ENCODE measurements around the gene ANAPC15.

The ANAPC15 gene

DNA sequence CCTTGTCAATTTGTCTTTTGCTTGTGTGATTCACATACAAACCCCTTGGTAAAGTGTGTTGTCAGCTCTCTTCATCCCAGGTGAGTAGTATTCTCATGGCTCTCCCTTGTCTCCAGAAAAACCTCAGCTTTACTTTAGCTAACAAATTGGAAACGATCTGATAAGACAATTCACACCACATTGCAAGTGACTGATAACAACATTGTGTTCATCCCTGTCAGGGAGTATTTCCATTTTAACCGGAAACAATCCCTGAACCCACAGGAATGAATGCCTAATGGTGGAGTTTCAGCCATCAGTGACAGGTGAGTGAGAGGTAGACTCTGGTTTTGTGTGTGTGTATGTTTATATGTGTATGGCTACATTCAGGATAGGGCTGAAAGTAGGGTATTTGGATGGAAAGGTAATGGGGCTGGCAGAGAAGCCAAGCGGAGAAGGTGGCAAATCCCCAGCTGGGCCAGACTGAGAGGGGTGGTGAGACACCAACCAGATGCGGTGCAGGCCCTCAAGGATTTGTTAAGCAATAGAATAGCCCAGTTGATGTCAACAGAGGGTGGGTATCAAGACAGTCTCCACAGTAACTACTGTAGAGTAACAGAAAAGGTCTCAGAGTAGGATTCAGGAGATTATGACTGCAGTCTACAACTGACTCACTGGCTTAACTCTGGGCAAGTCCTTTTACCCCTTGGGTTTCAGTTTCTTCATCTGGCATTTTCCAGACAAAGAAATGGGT lies 24.3 kb downstream of the ANAPC15 start:
- in situ Hi-C loops (cut with MboI; ENCODE audit: low sequenced_read_pairs) = no loop called here

DNA sequence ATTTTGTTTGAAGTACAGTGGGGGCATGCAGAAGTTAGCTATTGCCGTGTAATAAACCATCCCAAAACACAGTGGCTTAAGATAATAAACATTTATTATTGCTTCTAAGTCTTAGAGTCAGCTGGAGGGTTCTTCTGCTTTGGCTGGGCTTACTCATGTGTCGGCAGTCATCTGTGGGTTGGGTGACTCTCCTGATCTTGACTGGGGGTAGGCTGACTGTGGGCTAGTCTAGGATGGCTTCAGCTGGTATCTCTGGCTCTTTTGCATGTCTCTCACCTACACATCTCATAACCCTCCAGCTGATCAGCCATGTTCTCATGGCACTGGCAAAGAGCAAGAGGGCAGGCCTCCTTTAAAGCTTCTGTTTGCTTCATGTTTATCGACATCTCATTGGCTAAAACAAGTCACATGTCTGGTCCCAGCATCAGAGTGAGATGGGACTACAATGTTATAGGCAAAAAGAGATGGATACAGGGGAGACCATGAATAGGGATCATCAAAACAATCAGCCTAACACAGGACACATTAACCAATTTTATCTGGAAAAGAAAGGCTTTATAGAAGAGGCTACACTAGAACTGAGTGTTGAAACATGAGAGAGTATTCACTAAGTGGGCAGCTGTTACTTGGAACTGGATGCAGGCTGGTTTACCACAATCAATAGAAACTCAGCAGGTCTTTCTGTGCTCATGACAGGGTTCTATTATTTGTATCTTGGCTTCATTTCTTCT lies 26.7 kb downstream of the ANAPC15 start:
- in situ Hi-C loops (cut with MboI; ENCODE audit: low sequenced_read_pairs) = no loop called here

DNA sequence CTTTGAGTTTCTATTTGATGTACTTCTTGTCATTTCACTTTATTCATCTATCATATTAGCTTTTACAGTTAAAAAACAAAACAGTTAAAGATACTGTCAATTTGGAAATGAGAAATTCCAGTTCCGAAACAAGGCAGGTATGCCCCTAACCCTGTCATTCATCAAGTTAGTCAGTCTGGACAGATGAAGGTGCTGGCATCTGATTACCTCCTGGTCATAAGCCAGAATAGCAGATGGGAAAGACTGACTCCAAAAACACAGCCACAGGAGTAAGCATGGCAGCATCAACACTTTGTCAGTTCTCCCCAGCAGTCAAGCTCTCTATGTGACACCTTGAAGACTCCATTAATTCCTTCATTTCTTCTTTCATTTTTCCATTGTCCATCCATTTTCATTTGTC lies 27.5 kb downstream of the ANAPC15 start:
- in situ Hi-C loops (cut with MboI; ENCODE audit: low sequenced_read_pairs) = no loop called here

DNA sequence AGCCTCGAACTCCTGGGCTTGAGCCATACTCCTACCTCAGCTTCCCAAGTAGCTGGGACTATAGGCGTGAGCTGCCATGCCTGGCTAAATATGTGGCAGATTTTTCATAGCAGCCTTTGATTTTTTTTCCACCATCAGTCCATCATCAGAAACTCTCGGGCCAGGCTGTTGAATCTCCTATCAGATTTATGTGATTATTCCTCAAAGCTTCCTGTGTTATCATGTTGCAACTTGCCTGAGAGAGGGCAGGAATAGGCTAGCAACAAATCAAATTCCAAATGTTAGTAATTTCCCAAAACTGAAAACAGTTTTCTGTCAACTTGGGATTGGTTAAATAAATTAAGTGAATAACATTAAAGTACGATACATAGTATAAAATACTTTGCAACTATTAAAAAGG lies 28.4 kb downstream of the ANAPC15 start:
- in situ Hi-C loops (cut with MboI; ENCODE audit: low sequenced_read_pairs) = no loop called here

DNA sequence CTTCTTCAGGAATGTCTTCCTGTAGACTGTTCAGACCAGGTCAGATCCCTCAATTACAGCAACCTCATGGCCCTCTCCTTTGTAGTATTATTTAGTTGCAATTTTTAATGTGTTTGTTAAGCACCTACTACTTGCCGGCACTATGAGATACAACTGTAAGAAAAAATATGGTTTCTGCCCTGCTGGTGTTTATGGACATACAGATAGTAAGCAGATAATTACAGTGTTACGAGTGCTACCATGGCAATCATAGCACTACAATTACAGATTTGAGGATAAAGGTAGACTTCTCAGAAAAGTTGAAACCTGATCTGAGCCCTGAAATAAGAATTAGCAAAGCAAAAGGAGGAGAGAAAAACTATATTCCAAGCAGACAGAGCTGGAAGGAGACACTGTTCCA lies 29.1 kb downstream of the ANAPC15 start:
- in situ Hi-C loops (cut with MboI; ENCODE audit: low sequenced_read_pairs) = no loop called here

DNA sequence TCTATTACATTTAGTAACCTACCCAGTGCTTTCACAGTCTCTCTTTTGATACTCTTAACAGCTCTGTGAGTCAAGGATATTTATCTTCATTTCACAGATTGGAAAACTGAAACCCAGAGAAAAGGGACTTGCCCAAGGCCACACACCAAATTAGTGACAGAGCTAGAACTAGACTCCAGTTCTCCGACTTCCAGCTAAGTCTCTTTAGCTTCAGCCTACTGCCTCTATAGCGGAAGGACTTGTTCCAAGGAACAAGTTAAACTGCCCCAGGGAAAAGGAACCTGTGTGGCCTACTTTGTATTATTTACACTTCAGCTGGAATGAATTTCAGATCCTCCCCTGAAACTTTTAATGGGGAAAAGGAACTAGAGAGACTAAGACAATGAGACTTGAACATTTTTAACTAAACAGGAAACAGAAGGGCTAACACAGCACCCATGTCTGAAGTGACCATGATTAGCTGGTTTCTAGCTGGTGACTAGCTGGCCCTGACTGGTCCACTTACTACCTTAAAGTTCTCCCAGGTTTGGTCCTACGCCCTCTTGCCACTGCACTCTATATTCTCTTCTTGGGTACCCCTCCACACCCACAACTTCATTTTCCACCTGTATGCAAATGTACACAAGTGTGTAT lies 30.6 kb downstream of the ANAPC15 start:
- in situ Hi-C loops (cut with MboI; ENCODE audit: low sequenced_read_pairs) = no loop called here

DNA sequence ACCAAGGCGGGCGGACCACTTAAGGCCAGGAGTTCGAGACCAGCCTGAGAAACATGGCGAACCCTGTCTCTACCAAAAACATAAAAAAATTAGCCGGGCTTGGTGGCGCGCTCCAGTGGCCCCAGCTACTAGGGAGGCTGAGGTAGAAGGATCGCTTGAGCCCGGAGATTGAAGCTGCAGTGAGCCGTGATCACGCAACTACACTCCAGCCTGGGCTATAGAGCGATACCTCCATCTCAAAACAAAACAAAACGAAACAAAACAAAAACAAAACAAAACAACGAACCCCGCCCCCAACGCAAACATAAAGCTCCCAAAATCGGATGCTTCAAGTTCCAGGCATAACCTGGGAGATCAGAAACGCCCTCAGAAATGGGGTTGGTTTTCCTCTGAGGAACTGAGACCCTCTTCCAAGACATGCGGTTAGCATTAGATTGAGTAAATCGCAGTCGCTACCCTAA lies 31.3 kb downstream of the ANAPC15 start:
- in situ Hi-C loops (cut with MboI; ENCODE audit: low sequenced_read_pairs) = no loop called here

DNA sequence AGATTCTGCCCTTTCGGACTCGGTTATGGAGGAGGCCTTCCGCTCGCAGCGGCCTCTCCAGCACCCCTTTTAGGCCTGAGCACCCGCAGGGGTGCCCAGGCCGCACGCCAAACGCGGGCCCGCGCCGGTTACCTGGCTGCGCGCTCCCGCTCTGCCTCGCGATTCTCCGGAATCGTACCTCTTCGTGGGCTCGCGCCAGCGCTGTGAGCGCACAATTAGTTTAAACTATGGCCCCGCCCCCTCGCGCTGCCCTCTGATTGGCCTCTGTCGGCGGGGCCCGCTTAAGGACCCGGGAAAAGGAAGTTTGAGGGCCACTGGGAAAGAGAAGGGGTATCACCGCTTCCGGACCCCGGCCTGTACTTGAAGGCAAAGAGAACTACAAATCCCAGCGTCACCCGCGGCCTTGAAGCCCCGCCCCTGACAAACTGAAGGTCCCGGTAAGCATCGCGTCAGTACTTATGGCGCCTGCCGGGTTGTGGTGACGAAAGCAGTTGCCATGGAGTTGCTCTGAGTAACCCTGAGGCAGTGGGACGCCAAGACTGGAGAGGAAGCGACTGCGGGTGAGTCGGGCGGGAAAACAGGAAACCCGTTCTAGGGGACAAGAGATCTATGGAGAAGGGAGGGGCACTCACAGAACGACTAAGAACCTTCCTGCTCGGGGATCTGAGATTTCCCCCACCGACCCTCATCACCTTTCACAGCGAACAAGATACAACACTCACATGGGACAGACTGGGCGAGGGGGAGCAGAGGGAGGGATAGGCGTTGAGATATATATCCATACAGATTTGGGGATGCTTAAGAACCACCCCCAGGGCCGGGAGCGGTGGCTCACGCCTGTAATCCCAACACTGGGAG lies 31.9 kb downstream of the ANAPC15 start, which contains the start of the genes LRRC51 and NUMA1:
Gene LRRC51 (plus strand): TSS at position 525 of the 858 bp plus-strand sequence. CDS start 8,234 bp downstream, outside the sequence.
Gene NUMA1 (minus strand): TSS at position 217 of the 858 bp plus-strand sequence. CDS start 44,599 bp downstream, outside the sequence.
- in situ Hi-C loops (cut with MboI; ENCODE audit: low sequenced_read_pairs) = no loop called here

DNA sequence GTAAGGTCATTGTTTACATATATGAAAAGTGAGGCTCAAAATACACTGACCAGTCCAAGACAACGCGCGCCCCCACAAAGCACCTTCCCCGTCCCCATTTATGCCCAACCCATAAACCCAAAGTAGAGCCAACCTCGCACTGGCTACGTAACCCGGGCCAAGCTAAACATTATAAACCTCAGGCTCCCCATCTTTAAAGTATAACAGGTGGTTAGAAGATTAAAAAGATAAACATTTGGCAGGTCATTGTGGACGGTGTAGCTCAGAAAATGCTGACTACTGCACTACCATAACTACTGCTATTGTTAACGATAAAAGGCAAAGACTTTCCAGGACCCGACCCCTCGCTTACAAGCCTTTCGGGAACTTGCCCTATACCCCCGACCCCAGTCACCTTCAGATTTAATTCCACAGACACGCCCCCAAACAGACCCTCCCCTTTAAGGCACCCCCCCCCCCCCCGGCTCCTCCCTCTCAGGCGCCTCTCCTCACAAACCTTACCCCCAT lies 32.6 kb downstream of the ANAPC15 start:
- in situ Hi-C loops (cut with MboI; ENCODE audit: low sequenced_read_pairs) = no loop called here

DNA sequence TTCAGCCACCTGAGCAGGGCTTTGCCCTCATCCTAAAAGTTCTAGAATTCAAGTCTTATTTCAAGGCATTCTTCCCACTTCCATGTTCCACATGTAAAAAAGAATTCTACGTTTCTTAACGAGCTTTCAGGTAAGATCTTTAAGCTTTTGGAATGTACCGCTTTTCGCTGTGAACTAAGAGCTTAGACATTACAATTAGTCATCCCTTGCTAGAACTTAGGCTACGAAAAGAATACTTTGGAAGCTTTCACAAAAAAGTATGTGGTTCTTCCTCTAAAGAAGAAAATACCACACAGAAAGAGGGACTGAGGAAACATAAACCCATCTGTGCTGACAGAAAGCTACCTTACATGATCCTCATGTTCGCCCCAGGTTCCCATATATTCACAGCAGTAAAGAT lies 34.0 kb downstream of the ANAPC15 start:
- in situ Hi-C loops (cut with MboI; ENCODE audit: low sequenced_read_pairs) = no loop called here

DNA sequence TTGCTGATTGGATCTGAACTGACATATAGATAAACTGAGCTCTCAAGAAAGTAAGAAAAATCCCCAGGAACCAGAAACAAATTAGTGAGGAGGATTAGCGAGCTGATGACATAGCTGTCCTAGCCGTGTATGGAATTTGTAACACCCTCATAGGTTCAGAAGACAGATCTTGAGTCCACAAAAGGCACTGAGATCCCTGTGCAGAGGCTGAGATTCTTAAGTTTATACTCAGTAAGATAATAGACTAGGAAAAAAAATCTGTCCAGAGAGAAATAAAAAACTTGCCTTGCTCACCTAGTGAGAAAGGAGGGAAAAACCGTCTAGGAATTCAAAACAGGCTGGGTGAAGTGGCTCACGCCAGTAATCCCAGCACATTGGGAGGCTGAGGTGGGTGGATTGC lies 36.7 kb downstream of the ANAPC15 start:
- in situ Hi-C loops (cut with MboI; ENCODE audit: low sequenced_read_pairs) = no loop called here

DNA sequence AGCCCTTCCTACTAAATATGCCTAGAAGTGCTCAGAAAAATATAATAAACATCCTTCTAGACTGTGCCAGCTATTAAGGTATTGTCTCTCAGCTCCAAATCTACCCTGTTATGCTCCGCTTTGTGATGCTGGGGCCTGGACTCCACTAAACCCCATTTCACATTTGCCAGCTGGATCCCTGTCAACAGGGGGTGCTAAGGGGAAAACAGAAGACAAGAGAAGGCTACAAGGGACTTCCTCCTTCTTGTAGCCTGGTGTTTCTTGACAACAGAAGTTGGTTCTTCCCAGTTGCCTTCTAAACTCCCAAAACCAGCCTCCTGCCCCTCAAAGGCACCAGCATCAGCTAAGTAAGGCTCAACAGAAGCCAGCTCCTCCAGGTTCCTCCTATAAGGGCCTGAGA lies 37.4 kb downstream of the ANAPC15 start:
- in situ Hi-C loops (cut with MboI; ENCODE audit: low sequenced_read_pairs) = no loop called here

DNA sequence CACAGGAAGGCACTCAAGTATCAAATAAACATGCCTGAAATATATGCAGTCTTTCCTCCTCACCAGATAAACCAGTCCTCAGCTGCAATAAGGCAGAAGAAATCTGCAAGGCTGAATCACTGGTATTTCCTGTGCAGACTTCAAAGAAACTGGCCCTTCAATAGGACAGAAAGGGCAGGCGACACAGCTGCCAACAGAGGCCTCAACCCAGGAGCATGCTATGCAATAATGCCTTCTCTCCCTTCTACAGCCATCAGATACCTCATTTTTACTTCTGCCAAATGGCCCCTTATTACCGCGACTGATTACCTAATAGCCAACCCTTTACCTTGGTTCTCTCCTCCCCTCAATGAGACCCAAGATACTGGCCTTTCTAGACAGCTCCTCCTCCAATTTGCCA lies 40.1 kb downstream of the ANAPC15 start:
- in situ Hi-C loops (cut with MboI; ENCODE audit: low sequenced_read_pairs) = no loop called here

DNA sequence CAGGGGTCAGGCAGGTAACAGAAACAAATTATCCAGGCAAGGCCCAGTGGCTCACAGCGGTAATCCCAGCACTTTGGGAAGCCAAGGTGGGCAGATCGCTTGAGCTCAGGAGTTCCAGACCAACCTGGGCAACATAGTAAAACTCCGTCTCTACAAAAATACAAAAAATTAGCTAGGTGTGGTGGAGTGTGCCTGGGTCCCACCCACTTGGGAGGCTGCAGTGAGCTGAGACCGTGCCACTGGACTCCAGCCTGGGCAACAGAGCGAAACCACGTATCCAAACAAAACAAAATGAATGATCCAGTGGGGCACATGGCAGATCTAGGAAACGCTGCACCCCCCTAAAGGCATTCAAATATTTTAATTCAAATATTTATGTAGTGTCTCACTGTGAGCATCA lies 42.0 kb downstream of the ANAPC15 start:
- in situ Hi-C loops (cut with MboI; ENCODE audit: low sequenced_read_pairs) = no loop called here

DNA sequence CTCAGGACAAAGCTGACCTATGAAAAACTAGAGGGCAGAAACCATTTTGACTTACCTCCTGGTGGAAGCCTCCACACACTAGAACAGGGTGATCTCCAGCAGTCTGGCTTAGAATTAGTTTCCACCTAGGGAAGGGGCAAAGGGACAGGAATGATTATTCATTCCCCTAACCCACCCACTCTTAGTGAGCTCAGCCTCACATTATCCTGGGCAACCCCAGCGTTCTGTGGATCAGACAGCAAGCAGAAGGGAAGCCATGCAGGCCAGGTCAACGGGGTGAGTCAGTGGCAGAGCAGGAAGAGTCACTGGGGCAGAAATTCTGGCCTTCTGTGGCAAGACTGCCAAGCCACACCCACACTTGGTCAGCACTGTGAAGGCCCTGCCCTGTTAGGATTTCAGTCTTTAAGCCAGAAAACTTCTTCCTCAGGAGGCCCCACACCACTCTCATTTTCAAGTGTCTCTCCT lies 42.7 kb downstream of the ANAPC15 start:
- in situ Hi-C loops (cut with MboI; ENCODE audit: low sequenced_read_pairs) = no loop called here

DNA sequence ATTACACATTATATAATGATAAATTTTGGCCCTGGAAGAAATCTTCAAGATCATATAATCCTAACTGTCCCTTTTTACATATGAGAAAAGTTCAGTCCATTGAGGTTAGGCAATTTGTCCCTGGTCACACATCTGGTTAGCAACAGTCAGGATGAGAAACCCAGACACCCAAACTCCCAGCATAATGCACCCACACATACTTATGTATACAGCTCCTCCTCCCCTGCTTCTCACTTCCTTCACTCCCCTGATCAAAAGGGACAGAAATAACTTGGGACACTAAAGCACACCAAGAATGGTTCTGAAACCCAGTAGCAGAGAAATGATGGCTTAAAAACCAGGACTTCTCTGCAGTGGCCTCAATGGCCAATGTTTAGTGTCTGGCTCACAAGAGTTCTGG lies 43.3 kb downstream of the ANAPC15 start:
- in situ Hi-C loops (cut with MboI; ENCODE audit: low sequenced_read_pairs) = no loop called here

DNA sequence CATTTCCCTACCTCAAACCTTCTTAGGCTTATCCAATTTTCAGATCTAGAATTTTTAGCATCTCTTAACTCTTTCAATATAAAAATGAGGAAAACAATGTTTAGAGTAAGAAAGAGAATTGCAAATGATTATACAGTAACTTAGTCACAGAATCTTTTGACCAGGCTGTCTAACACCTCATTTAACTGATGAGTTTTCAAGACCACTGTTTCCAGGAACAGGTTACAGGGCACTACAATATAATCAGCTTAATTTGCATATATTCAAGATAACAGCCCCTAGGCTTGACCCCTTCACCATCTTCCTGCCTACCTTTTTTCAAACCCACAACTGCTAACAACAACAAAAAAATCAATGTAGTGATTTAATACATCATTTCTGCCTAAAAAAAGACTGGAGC lies 44.8 kb downstream of the ANAPC15 start:
- in situ Hi-C loops (cut with MboI; ENCODE audit: low sequenced_read_pairs) = no loop called here

DNA sequence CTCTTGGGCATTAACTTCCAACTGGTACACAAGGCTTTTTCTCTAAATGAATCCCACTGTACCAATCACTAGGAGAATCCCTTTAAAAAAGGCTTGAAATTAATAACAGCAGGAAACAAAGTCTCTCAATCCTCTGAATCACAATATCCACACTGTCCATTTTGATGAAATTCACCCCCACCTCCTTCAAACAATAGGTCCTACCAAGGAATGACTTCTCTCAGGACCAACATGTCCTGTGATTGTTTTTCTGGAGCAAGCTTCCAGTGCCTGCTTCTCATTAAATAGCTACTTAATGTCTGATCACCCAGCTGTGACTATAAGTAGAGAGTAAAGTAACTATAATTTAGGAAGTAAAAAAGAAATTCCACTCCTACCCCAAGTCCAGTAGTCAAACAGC lies 45.2 kb downstream of the ANAPC15 start:
- in situ Hi-C loops (cut with MboI; ENCODE audit: low sequenced_read_pairs) = no loop called here

DNA sequence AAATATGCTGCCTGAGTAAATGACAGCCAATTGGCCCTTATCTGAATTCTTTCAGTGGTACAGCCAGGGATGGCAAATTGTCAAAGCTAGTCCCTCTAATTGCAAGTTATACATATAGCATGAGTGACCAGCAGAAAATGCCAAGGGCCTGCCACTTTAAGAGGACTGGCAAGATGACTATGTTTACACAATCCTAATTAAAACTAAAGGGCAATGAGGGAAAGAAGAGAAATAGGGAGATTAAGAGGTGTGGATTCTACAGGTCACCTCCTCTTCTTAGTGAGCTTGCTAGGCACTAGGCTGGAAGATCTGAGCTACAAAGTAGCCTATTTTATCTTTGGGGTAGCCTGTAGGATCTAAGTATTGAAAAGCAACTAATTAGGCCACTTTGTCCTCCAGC lies 45.6 kb downstream of the ANAPC15 start:
- in situ Hi-C loops (cut with MboI; ENCODE audit: low sequenced_read_pairs) = no loop called here

DNA sequence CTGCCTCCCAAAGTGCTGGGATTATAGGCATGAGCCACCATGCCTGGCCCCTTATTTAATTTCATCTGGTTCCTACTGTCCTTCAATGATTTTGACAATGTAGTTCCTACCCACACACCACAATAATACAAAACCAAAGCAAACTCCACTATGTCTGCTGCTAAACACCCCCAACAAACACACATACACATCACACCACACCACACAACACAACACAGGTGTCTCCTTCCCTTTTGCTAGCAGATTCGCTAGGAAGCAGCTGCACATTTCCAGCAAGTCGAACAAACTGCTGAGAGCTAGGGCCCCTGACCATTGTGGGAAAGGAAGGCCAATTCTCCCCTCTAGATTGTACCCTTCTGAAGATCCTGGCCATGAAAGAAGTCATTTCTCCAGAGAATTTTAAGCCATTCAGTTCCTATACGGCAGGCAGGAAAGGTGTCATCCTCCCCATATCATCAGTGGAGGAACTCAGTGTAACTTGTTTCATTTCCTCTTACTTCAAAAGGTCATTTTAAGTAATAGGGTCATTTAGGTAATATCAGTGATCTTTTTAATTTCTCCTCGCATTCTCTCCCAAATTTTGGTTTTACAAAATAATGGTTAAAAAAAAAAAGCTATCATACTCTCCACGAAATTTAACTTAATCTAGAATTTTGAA lies 50.6 kb downstream of the ANAPC15 start:
- in situ Hi-C loops (cut with MboI; ENCODE audit: low sequenced_read_pairs) = no loop called here

Measured in HL-60/S4 treated with phorbol 12-myristate 13-acetate at 8.2 ng/mL for 4 days and 3 days (cell line).